Measurements from ENCODE around the gene SEC61B. TPM values are rescaled to one million over a fixed set of nuclear protein-coding genes. Genes with fewer than 3 reads are reported as not detected.
A peak's percentile ranks its signal among the peaks of the same experiment; 100 is the strongest.
"Not testable (repeated sequence)": the region's sequence is repeated elsewhere in the genome, so short reads cannot be mapped to it uniquely, and the experiment has no call there.

Gene SEC61B
- total RNA-seq, 4 donors from 2014 or later = 47.7 to 73.6 (median 58.0) TPM

- Histone ChIP-seq H3K4me3 (no peak overlapping the region), H3K9me3 (no peaks in the 10 kb centered on the region), H3K36me3 (peaks cover 0 to 37% (median 0%) of the 10 kb centered on the region in 3 donors), H3K27ac (no peak overlapping the region), H3K4me1 (peaks cover 0 to 3% (median 0%) of the 10 kb centered on the region in 4 donors), H3K27me3 (no peaks in the 10 kb centered on the region)
- TF ChIP-seq POLR2A (IDR thresholded peaks at IDR 0.05) (no peak), CTCF (IDR thresholded peaks at IDR 0.05) (no peak)
- DNase-seq = no peak
These were observed 12.5 kb downstream of the SEC61B start for GRCh38 chr9:99234618-99235017.

DNA sequence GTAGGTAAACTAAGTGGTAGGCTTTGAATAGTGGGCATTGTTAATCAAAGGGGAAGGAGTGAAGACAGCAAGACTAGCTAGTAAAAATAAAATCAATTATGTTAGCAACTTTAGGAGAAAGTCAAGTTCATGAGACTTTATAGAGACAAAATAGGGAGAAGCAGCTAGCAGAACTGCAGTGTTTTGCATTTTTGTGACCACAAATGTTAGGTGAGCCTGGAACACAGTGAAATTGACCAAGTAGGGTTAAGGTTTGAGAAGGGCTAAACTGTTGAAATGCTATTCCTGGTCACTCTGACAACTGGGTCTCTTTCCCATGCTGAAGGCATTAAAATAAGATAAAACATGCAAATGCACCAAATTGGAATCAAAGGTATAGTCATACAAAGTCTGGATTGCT is 13.0 kb downstream of the SEC61B start:
- H3K9me3 ChIP-seq = no peaks in the 10 kb centered on the region
- H3K27me3 ChIP-seq = no peaks in the 10 kb centered on the region
- no peak overlapping the region for H3K27ac ChIP-seq
- H3K4me3 ChIP-seq = no peak overlapping the region
- DNase-seq = no peak
- peaks cover 0 to 33% (median 0%) of the 10 kb centered on the region in 3 donors for H3K36me3 ChIP-seq
- peaks cover 0 to 3% (median 0%) of the 10 kb centered on the region in 4 donors for H3K4me1 ChIP-seq
- TF ChIP-seq CTCF (IDR thresholded peaks at IDR 0.05) = no peak
- no peak for TF ChIP-seq POLR2A (IDR thresholded peaks at IDR 0.05)

- H3K4me1 ChIP-seq = peaks cover 0 to 3% (median 0%) of the 10 kb centered on the region in 4 donors
- H3K36me3 ChIP-seq = peaks cover 0 to 22% (median 0%) of the 10 kb centered on the region in 3 donors
- no peak for TF ChIP-seq CTCF (IDR thresholded peaks at IDR 0.05)
- TF ChIP-seq POLR2A (IDR thresholded peaks at IDR 0.05) = no peak
- H3K27ac ChIP-seq = peak overlapping the region in 2 of 4 donors; percentile 40 to 61
- no peaks in the 10 kb centered on the region for H3K9me3 ChIP-seq
- no peaks in the 10 kb centered on the region for H3K27me3 ChIP-seq
- peak in 2 of 3 donors; percentile 51 to 57 for DNase-seq
- H3K4me3 ChIP-seq = no peak overlapping the region
These were observed 14.0 kb downstream of the SEC61B start for GRCh38 chr9:99235926-99236634.

DNA sequence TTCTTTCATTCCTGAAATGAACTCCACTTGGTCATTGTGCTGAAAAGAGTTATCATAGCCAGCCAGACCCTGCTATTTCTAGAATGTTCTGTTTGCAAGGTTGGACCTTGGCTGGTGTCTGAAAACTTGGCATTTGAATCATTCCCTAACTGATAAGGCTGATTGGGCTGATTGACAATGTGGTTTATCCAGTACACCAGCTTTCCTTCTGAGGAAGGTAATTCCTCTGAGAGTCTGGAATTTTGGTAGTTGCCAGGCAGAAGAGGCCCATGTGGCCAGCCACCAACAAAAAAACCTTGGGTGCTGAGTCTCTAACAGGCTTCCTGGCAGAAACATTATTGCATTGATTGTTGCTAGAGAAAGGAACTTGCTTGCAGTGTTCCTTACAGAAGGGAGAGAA is 15.3 kb downstream of the SEC61B start:
- peaks cover 0 to 3% (median 0%) of the 10 kb centered on the region in 4 donors for H3K4me1 ChIP-seq
- peaks cover 0 to 10% (median 0%) of the 10 kb centered on the region in 3 donors for H3K36me3 ChIP-seq
- TF ChIP-seq POLR2A (IDR thresholded peaks at IDR 0.05) (no peak), CTCF (IDR thresholded peaks at IDR 0.05) (no peak)
- no peak overlapping the region for H3K4me3 ChIP-seq
- H3K27ac ChIP-seq = no peak overlapping the region
- no peaks in the 10 kb centered on the region for H3K9me3 ChIP-seq
- H3K27me3 ChIP-seq = no peaks in the 10 kb centered on the region
- DNase-seq = no peak

DNA sequence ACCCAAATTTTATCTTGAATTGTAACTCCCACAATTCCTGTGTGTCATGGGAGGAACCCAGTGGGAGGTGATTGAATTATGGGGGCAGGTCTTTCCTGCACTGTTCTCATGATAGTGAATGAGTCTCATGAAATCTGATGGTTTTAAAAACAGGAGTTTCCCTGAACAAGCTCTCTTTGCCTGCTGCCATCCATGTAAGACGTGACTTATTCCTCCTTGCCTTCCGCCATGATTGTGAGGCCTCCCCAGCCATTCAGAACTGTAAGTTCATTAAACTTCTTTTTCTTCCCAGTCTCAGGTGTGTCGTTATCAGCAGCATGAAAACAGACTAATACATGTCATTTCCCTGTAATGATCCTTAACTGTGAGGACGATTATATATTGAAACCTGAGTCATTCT is 15.8 kb downstream of the SEC61B start:
- not testable (repeated sequence) for H3K4me3 ChIP-seq, DNase-seq, H3K4me1 ChIP-seq, H3K27me3 ChIP-seq, H3K9me3 ChIP-seq, H3K36me3 ChIP-seq, H3K27ac ChIP-seq

DNA sequence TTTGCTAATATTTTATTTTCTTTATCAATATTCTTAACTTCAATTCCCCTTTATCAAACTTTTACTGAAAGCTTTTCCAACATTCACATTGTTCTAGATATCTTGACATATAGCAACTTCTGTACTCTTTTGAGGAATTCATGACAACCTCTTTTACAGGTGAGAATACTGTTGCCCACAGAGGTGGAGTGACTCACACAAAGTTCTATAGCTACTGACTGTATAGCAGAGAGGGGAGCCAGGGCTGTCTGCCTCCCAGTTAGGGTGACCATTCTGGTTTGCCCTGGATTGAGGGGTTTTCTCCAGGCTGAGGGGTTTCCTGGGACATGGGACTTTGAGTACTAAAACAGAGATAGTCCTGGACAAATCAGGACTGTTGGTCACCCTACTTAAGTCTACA is 16.2 kb downstream of the SEC61B start:
- Histone ChIP-seq H3K4me1 (peaks cover 0 to 3% (median 0%) of the 10 kb centered on the region in 4 donors), H3K36me3 (peaks cover 0 to 4% (median 0%) of the 10 kb centered on the region in 3 donors), H3K27me3 (no peaks in the 10 kb centered on the region), H3K27ac (no peak overlapping the region), H3K9me3 (no peaks in the 10 kb centered on the region), H3K4me3 (no peak overlapping the region)
- TF ChIP-seq POLR2A (IDR thresholded peaks at IDR 0.05) = no peak
- TF ChIP-seq CTCF (IDR thresholded peaks at IDR 0.05) = no peak
- DNase-seq = no peak
